Fibroblast of lung (primary cell): ENCODE results near the gene PF4V1. TPM values are rescaled to one million over a fixed set of nuclear protein-coding genes. Genes with fewer than 3 reads are reported as not detected.

Experiments
- DNase-seq, 2 donors: peaks; one replicate each; pipeline versions ENCODE4 v3.0.0 to v3.0.0-alpha.2; 2010; ENCODE audit warnings: low read depth in 2 of 2
- H2AFZ ChIP-seq: 2 replicates; pipeline ENCODE4 v1.5.1; 2012; ENCODE audit warnings: low read length, control low read depth, inconsistent platforms
- H3K27ac ChIP-seq: 2 replicates; pipeline ENCODE4 v1.5.1; 2011; ENCODE audit warnings: low read length, control low read depth; ENCODE audit not compliant: insufficient read depth
- H3K27me3 ChIP-seq: 2 replicates; pipeline ENCODE4 v1.5.1; 2011; ENCODE audit warnings: mild to moderate bottlenecking, low read length; ENCODE audit not compliant: control insufficient read depth, insufficient read depth
- H3K36me3 ChIP-seq: 2 replicates; pipeline ENCODE4 v1.5.1; 2011; ENCODE audit warnings: low read length; ENCODE audit not compliant: control insufficient read depth, insufficient read depth
- H3K4me1 ChIP-seq: 2 replicates; pipeline ENCODE4 v1.5.1; 2011; ENCODE audit warnings: low read length; ENCODE audit not compliant: control insufficient read depth, insufficient read depth; ENCODE audit errors: extremely low read depth
- H3K4me2 ChIP-seq: 2 replicates; pipeline ENCODE4 v1.5.1; 2011; ENCODE audit warnings: low read length, control low read depth; ENCODE audit not compliant: insufficient read depth; ENCODE audit errors: extremely low read depth
- H3K4me3 ChIP-seq, 4 experiments: fragments of 200-600 bp in 1 of 4; sonication (generic) in 1 of 4; replicated peaks in 1 of 4; 2 replicates each; pipeline ENCODE4 v1.5.1; 2011 to 2016; ENCODE audit warnings: low read length in 4 of 4, low read depth in 3 of 4, mild to moderate bottlenecking in 3 of 4, control low read depth in 2 of 4, inconsistent platforms in 1 of 4, mixed read lengths in 1 of 4; ENCODE audit not compliant: insufficient read depth in 1 of 4; ENCODE audit errors: control extremely low read depth in 1 of 4
- H3K79me2 ChIP-seq: 2 replicates; pipeline ENCODE4 v1.5.1; 2012; ENCODE audit warnings: mild to moderate bottlenecking, low read length, inconsistent platforms; ENCODE audit not compliant: control insufficient read depth, insufficient read depth
- H3K9ac ChIP-seq: 2 replicates; pipeline ENCODE4 v1.5.1; 2011; ENCODE audit warnings: mild to moderate bottlenecking, low read length, control low read depth; ENCODE audit not compliant: insufficient read depth
- H3K9me3 ChIP-seq: 2 replicates; pipeline ENCODE4 v1.5.1; 2012; ENCODE audit warnings: low read depth, low read length; ENCODE audit not compliant: control insufficient read depth, insufficient read depth
- H4K20me1 ChIP-seq: 2 replicates; pipeline ENCODE4 v1.5.1; 2011; ENCODE audit warnings: low read length; ENCODE audit not compliant: control insufficient read depth, insufficient read depth; ENCODE audit errors: extremely low read depth
- EZH2 ChIP-seq: IDR thresholded peaks from 2 replicates; pipeline ENCODE4 v1.5.1; 2012; ENCODE audit warnings: low read length, control low read depth, mild to moderate bottlenecking; ENCODE audit errors: missing control alignments
- polyA plus RNA-seq, 2 donors: library from polyadenylated mRNA; depleted of rRNA in 1 of 2; stranded (reverse) in 1 of 2; unstranded in 1 of 2; fragments of >200 nt; gene quantifications; 2 replicates each; pipeline ENCODE4 v1.2.1, GENCODE V29; 2011 to 2012; ENCODE audit warnings: missing spikeins in 1 of 2
- total RNA-seq: library from RNA; depleted of rRNA; stranded (reverse); fragments of >200 nt; gene quantifications from 2 replicates; pipeline ENCODE4 v1.2.1, GENCODE V29; 2014
- TF ChIP-seq, protein P1 (sequence below), 2 donors: IDR thresholded peaks in 1 of 2; conservative IDR thresholded peaks in 1 of 2; 1 replicate in 1 of 2; 2 replicates in 1 of 2; pipeline ENCODE4 v1.5.1; 2011 to 2012; ENCODE audit warnings: low read length in 2 of 2, control low read depth in 1 of 2, inconsistent platforms in 1 of 2, low read depth in 1 of 2, mild to moderate bottlenecking in 1 of 2

PF4V1 gene
- total and polyA plus RNA-seq, 2 donors (not counting 1 experiment from before 2014, with no cell fraction given): not detected

DNA sequence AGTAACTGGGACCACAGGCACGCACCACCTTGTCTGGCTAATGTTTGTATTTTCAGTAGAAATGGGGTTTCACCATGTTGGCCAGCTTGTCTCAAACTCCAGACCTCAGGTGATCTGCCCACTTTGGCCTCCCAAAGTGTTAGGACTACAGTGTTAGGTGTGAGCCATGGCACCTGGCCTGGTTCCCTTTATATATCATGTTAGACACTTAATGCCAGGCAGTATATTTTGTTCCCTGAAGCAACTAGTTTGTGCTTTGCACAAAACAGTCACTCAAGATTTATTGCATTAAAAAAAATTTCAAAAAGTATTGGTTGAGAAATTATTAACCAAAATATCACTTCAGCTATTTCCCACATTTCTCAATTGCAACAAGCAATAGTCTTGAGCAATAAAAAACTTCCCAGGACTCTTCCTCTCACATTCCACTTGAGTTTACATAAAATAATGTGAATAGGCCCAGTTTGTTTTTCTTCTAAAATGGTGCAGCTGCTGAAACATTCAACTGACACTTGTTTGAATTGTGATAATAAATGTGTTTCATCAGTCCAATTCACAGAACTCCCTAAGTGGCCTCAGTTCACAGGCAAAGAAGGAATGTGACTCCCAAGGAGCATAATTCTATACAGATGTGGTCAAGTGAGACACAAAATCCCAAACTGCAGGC, 38.8 kb downstream of the PF4V1 start:
- H3K27ac ChIP-seq: no peak overlapping the region
- no peak for TF ChIP-seq EZH2
- peak; percentile 66 to 93 for DNase-seq

DNA sequence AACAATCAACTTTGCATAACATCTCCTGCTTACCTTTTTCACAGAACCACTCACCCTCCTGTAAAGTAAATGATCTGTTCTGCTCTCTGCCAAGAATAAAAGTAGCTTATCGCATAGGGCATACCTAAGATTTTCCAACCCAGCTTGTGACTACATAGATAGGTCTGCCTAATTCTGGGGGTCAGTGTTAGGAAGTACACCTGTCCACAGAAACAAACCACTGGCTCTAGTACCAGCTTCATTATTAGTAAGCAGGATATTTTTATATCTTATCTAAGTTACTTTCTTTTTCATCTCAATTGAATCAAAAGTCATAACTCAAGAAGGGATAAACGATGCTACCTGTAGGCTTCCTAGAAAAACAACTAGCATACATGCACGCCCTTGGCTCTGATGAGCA, 39.9 kb downstream of the PF4V1 start:
- DNase-seq: no peak
- H3K27me3 ChIP-seq: no peaks in the 10 kb centered on the region
- no peak overlapping the region for H3K9ac ChIP-seq
- H3K4me1 ChIP-seq: peaks cover 2% of the 10 kb centered on the region
- no peaks in the 10 kb centered on the region for H3K79me2 ChIP-seq
- H4K20me1 ChIP-seq: no peaks in the 10 kb centered on the region
- H3K4me2 ChIP-seq: no peak overlapping the region
- H3K27ac ChIP-seq: no peak overlapping the region
- H3K36me3 ChIP-seq: no peaks in the 10 kb centered on the region
- no peak overlapping the region for H2AFZ ChIP-seq
- no peak for TF ChIP-seq EZH2
- TF ChIP-seq, protein P1, sequence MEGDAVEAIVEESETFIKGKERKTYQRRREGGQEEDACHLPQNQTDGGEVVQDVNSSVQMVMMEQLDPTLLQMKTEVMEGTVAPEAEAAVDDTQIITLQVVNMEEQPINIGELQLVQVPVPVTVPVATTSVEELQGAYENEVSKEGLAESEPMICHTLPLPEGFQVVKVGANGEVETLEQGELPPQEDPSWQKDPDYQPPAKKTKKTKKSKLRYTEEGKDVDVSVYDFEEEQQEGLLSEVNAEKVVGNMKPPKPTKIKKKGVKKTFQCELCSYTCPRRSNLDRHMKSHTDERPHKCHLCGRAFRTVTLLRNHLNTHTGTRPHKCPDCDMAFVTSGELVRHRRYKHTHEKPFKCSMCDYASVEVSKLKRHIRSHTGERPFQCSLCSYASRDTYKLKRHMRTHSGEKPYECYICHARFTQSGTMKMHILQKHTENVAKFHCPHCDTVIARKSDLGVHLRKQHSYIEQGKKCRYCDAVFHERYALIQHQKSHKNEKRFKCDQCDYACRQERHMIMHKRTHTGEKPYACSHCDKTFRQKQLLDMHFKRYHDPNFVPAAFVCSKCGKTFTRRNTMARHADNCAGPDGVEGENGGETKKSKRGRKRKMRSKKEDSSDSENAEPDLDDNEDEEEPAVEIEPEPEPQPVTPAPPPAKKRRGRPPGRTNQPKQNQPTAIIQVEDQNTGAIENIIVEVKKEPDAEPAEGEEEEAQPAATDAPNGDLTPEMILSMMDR (conservative IDR thresholded peaks at IDR 0.05 in 1 of 2, IDR thresholded peaks at IDR 0.05 in 1 of 2; ENCODE audit: low read depth in 1 of 2, low read length in 2 of 2): no peak
- no peak overlapping the region for H3K4me3 ChIP-seq
- no peaks in the 10 kb centered on the region for H3K9me3 ChIP-seq

More for the DNA sequence above, 38.8 kb downstream of the PF4V1 start:
- Histone ChIP-seq H3K4me1 (peaks cover 2% of the 10 kb centered on the region), H4K20me1 (no peaks in the 10 kb centered on the region), H3K36me3 (no peaks in the 10 kb centered on the region), H3K27me3 (no peaks in the 10 kb centered on the region), H3K4me3 (no peak overlapping the region), H3K9me3 (no peaks in the 10 kb centered on the region), H3K9ac (no peak overlapping the region), H3K79me2 (no peaks in the 10 kb centered on the region), H2AFZ (no peak overlapping the region), H3K4me2 (no peak overlapping the region)

DNA sequence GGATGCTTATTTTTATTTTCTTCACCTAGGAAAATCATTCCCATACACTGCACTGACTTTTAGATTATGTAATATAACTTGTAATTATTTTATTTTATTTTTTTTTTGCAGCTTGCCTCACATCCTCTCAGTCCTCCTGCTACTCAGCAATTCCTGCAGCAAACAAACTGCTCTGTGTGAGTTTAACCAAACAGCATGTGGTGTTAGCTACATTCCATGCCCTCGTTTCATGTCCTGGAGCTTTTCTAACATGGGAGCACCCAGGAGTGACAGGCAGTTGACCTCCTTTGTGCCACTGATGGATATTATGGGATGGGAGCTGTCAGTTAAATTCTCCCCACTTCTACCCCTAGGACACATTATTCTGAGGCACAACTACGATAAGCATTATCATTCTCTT, 40.9 kb downstream of the PF4V1 start:
- no peak overlapping the region for H3K27ac ChIP-seq
- TF ChIP-seq, protein P1 (conservative IDR thresholded peaks at IDR 0.05 in 1 of 2, IDR thresholded peaks at IDR 0.05 in 1 of 2; ENCODE audit: low read depth in 1 of 2, low read length in 2 of 2): no peak
- TF ChIP-seq EZH2: no peak
- no peak overlapping the region for H2AFZ ChIP-seq
- H3K4me1 ChIP-seq: peaks cover 2% of the 10 kb centered on the region
- H3K79me2 ChIP-seq: no peaks in the 10 kb centered on the region
- H3K4me2 ChIP-seq: no peak overlapping the region
- no peaks in the 10 kb centered on the region for H3K27me3 ChIP-seq
- H3K36me3 ChIP-seq: no peaks in the 10 kb centered on the region
- DNase-seq: no peak
- H3K9ac ChIP-seq: no peak overlapping the region
- H3K4me3 ChIP-seq: no peak overlapping the region
- no peaks in the 10 kb centered on the region for H3K9me3 ChIP-seq
- H4K20me1 ChIP-seq: no peaks in the 10 kb centered on the region
